H9 (cell line): ENCODE measurements around the gene THEM4. TPM values are rescaled to one million over a fixed set of nuclear protein-coding genes. Genes with fewer than 3 reads are reported as not detected.

Source experiments
- DNase-seq: peaks from one replicate; pipeline ENCODE4 v3.0.0-alpha.2; 2017
- H2AFZ ChIP-seq: one replicate; pipeline ENCODE4 v1.6.1; 2013; ENCODE audit warnings: mild to moderate bottlenecking, low read length, control low read depth, moderate library complexity
- H2AK5ac ChIP-seq: 2 replicates; pipeline ENCODE4 v1.6.1; 2013; ENCODE audit warnings: low read length, control low read depth, mixed read lengths; ENCODE audit not compliant: insufficient read length
- H2BK120ac ChIP-seq: one replicate; pipeline ENCODE4 v1.6.1; 2013; ENCODE audit warnings: low read depth, mild to moderate bottlenecking, low read length, control low read depth, inconsistent platforms; ENCODE audit not compliant: poor library complexity, severe bottlenecking
- H2BK12ac ChIP-seq: 2 replicates; pipeline ENCODE4 v1.6.1; 2013; ENCODE audit warnings: low read length, control low read depth, mixed read lengths, low read depth; ENCODE audit not compliant: insufficient read length
- H2BK15ac ChIP-seq: 2 replicates; pipeline ENCODE4 v1.6.1; 2013; ENCODE audit warnings: low read depth, low read length, control low read depth
- H2BK20ac ChIP-seq: one replicate; pipeline ENCODE4 v1.6.1; 2013; ENCODE audit warnings: low read depth, mild to moderate bottlenecking, low read length, control low read depth, inconsistent platforms; ENCODE audit not compliant: poor library complexity, severe bottlenecking
- H2BK5ac ChIP-seq: 2 replicates; pipeline ENCODE4 v1.6.1; 2013; ENCODE audit warnings: low read length, control low read depth, mixed read lengths; ENCODE audit not compliant: insufficient read length
- H3K14ac ChIP-seq: 2 replicates; pipeline ENCODE4 v1.6.1; 2013; ENCODE audit warnings: low read length, control low read depth; ENCODE audit not compliant: insufficient read depth
- H3K18ac ChIP-seq: 2 replicates; pipeline ENCODE4 v1.6.1; 2013; ENCODE audit warnings: low read depth, mild to moderate bottlenecking, mixed read lengths, low read length, control low read depth; ENCODE audit not compliant: insufficient read length
- H3K23ac ChIP-seq: 2 replicates; pipeline ENCODE4 v1.6.1; 2013; ENCODE audit warnings: low read length, control low read depth, mixed read lengths, low read depth; ENCODE audit not compliant: insufficient read length
- H3K23me2 ChIP-seq: 2 replicates; pipeline ENCODE4 v1.6.1; 2013; ENCODE audit warnings: low read depth, mild to moderate bottlenecking, mixed read lengths, low read length, control low read depth; ENCODE audit not compliant: insufficient read length, poor library complexity, severe bottlenecking
- H3K27ac ChIP-seq: 2 replicates; pipeline ENCODE4 v1.5.1; 2013; ENCODE audit warnings: low read length, control low read depth, mixed read lengths, low read depth; ENCODE audit not compliant: insufficient read length
- H3K27me3 ChIP-seq: 2 replicates; pipeline ENCODE4 v1.6.1; 2013; ENCODE audit warnings: low read length, control low read depth, inconsistent platforms; ENCODE audit not compliant: insufficient read depth
- H3K4ac ChIP-seq: 2 replicates; pipeline ENCODE4 v1.6.1; 2013; ENCODE audit warnings: low read depth, mild to moderate bottlenecking, control low read depth, inconsistent platforms, low read length, moderate library complexity
- H3K4me1 ChIP-seq: 2 replicates; pipeline ENCODE4 v1.6.1; 2013; ENCODE audit warnings: low read length, control low read depth, inconsistent platforms; ENCODE audit not compliant: insufficient read depth
- H3K4me2 ChIP-seq: 2 replicates; pipeline ENCODE4 v1.6.1; 2013; ENCODE audit warnings: low read length, control low read depth, mixed read lengths; ENCODE audit not compliant: insufficient read length, insufficient read depth
- H3K56ac ChIP-seq: 2 replicates; pipeline ENCODE4 v1.6.1; 2013; ENCODE audit warnings: low read depth, mild to moderate bottlenecking, mixed read lengths, low read length, control low read depth; ENCODE audit not compliant: insufficient read length
- H3K79me1 ChIP-seq: 2 replicates; pipeline ENCODE4 v1.6.1; 2013; ENCODE audit warnings: low read depth, mild to moderate bottlenecking, moderate library complexity, low read length, control low read depth, inconsistent platforms; ENCODE audit not compliant: insufficient read depth, poor library complexity, severe bottlenecking
- H3K79me2 ChIP-seq: 2 replicates; pipeline ENCODE4 v1.6.1; 2013; ENCODE audit warnings: low read length, control low read depth, inconsistent platforms; ENCODE audit not compliant: insufficient read depth
- H3K9ac ChIP-seq: 2 replicates; pipeline ENCODE4 v1.6.1; 2013; ENCODE audit warnings: low read length, control low read depth, mixed read lengths; ENCODE audit not compliant: insufficient read length; ENCODE audit errors: extremely low read depth
- H3K9me3 ChIP-seq: one replicate; pipeline ENCODE4 v1.6.1; 2013; ENCODE audit warnings: low read depth, low read length, inconsistent platforms; ENCODE audit not compliant: control insufficient read depth
- H3T11ph ChIP-seq: one replicate; pipeline ENCODE4 v1.6.1; 2013; ENCODE audit warnings: mild to moderate bottlenecking, low read length, control low read depth, inconsistent platforms
- H4K20me1 ChIP-seq: one replicate; pipeline ENCODE4 v1.6.1; 2013; ENCODE audit not compliant: control insufficient read depth, insufficient read length, insufficient read depth
- H4K5ac ChIP-seq: 2 replicates; pipeline ENCODE4 v1.6.1; 2013; ENCODE audit warnings: low read depth, mild to moderate bottlenecking, mixed read lengths, low read length, control low read depth; ENCODE audit not compliant: insufficient read length
- H4K8ac ChIP-seq: replicated peaks from 2 replicates; pipeline ENCODE4 v1.6.1; 2013; ENCODE audit warnings: low read length, control low read depth, mixed read lengths, low read depth; ENCODE audit not compliant: insufficient read length
- H4K91ac ChIP-seq: 2 replicates; pipeline ENCODE4 v1.6.1; 2013; ENCODE audit warnings: low read depth, mild to moderate bottlenecking, moderate library complexity, mixed read lengths, low read length, control low read depth; ENCODE audit not compliant: insufficient read length
- H3K27ac Mint-ChIP-seq, 3 experiments: 2 replicates in 2 of 3; 3 replicates in 1 of 3; pipeline ENCODE4 v1.8.0; 2020 to 2021; ENCODE audit warnings: mixed read lengths in 3 of 3, mild to moderate bottlenecking in 1 of 3, moderate library complexity in 1 of 3
- H3K27me3 Mint-ChIP-seq: 2 replicates; pipeline ENCODE4 v1.8.0; 2021; ENCODE audit warnings: low read depth, mild to moderate bottlenecking, moderate library complexity, mixed read lengths
- H3K36me3 Mint-ChIP-seq, 3 experiments: 2 replicates in 2 of 3; 3 replicates in 1 of 3; pipeline ENCODE4 v1.8.0; 2020 to 2021; ENCODE audit warnings: low read depth in 3 of 3, mixed read lengths in 3 of 3; ENCODE audit not compliant: insufficient read depth in 1 of 3
- H3K4me1 Mint-ChIP-seq, 2 experiments: 2 replicates each; pipeline ENCODE4 v1.8.0; 2020; ENCODE audit warnings: mixed read lengths in 2 of 2
- H3K4me3 Mint-ChIP-seq, 2 experiments: 2 replicates in 1 of 2; 3 replicates in 1 of 2; pipeline ENCODE4 v1.8.0; 2020 to 2021; ENCODE audit warnings: mild to moderate bottlenecking in 2 of 2, mixed read lengths in 2 of 2, moderate library complexity in 1 of 2
- H3K9me3 Mint-ChIP-seq, 2 experiments: 2 replicates in 1 of 2; 3 replicates in 1 of 2; pipeline ENCODE4 v1.8.0; 2020; ENCODE audit warnings: mild to moderate bottlenecking in 2 of 2, mixed read lengths in 2 of 2, moderate library complexity in 1 of 2
- WGBS: extraction: QIAGEN DNeasy Blood & Tissue Kit; methylation state at CpG from one replicate; pipeline ENCODE4 v1.1.7; 2013; ENCODE audit warnings: missing lambda C conversion rate, low lambda C conversion rate, mixed read lengths; ENCODE audit not compliant: insufficient read length; ENCODE audit errors: extremely low coverage; 5-methylcytosine and 5-hydroxymethylcytosine counted together
- total RNA-seq: library from RNA; stranded (reverse); gene quantifications from 2 replicates; pipeline ENCODE4 v1.2.1, GENCODE V29; 2021
- TF ChIP-seq, protein P1 (sequence below): fragments of 200-600 bp; sonication (generic); conservative IDR thresholded peaks from 3 replicates; pipeline ENCODE4 v1.8.0; 2021; ENCODE audit warnings: antibody characterized with exemption, mild to moderate bottlenecking

THEM4 gene
- total RNA-seq, 1 experiment from 2014 or later: 10.5 TPM

DNA sequence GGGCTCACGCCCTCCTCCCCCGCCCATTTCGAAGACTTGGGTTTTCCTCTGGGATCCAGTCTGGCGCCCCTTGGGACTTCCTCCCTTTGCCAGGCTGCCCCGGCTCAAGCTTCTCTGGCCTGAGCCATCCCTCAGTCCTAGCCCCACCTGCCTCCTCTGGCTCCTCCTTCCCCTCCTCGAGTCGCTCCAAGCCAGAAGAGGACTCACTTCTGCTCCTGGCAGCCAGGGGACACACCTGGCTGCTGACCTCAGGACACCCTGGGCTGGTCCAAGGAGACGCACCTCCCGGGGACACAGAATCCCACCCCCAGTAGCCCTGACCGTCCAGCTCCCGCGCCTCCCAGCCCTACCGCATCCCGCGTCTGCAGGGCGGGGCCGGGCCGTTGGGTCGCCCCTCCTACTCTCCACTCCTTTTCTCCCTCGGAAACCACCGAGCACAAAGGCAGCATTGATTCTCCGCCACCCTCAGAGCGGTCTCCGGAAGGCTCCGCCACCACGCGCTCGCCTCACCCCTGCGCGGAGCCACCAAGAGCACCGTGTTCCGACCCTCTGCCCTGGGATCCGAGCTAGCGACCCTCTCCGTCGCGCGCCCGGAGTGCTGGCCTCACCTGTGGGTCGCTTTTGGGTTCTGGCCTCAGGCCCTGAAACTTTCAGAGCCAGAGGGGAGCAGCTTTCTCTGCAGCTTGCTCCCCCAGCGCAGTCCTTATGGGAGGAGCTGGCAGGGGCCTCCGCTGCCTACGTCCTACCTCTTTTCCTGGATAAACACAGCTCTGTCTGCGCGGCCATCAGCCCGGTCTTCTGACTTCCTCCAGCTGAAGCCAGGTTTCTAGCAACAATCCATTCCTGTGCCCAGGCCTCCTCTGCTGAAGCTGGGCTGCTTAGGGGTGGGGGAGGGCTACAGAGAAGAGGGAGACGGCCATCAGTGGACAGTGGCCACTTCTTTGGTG, 69.6 kb downstream of the THEM4 start, which contains the start of gene C2CD4D:
C2CD4D (minus strand) TSS at position 364 of the 947 bp plus-strand sequence. CDS start 831 bp downstream, outside the sequence.
- no peaks in the 10 kb centered on the region for H3K79me2 ChIP-seq
- no peak within 1 kb of the TSS for H2BK12ac ChIP-seq
- WGBS: no CpG with 5 or more reads among the region's 47 CpGs
- no peak within 1 kb of the TSS for H2BK120ac ChIP-seq
- TF ChIP-seq, protein P1, sequence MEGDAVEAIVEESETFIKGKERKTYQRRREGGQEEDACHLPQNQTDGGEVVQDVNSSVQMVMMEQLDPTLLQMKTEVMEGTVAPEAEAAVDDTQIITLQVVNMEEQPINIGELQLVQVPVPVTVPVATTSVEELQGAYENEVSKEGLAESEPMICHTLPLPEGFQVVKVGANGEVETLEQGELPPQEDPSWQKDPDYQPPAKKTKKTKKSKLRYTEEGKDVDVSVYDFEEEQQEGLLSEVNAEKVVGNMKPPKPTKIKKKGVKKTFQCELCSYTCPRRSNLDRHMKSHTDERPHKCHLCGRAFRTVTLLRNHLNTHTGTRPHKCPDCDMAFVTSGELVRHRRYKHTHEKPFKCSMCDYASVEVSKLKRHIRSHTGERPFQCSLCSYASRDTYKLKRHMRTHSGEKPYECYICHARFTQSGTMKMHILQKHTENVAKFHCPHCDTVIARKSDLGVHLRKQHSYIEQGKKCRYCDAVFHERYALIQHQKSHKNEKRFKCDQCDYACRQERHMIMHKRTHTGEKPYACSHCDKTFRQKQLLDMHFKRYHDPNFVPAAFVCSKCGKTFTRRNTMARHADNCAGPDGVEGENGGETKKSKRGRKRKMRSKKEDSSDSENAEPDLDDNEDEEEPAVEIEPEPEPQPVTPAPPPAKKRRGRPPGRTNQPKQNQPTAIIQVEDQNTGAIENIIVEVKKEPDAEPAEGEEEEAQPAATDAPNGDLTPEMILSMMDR: no peak; the same call in 2 of the 3 replicates
- no peak within 1 kb of the TSS for H2AK5ac ChIP-seq
- H3K14ac ChIP-seq: peak within 1 kb of the TSS; percentile 94
- no peak within 1 kb of the TSS for H3T11ph ChIP-seq
- Mint-ChIP-seq H3K4me3 (peak within 1 kb of the TSS; percentile 76 to 86), H3K36me3 (peaks cover 0 to 6% (median 0%) of the 10 kb centered on the region in 3 experiments; a peak in 2 of 7 replicates), H3K27ac (peak within 1 kb of the TSS; percentile 87 to 99 (median 90)), H3K9me3 (no peaks in the 10 kb centered on the region; a peak in 1 of 5 replicates), H3K27me3 (peaks cover 38% of the 10 kb centered on the region), H3K4me1 (peaks cover 29% of the 10 kb centered on the region in 2 experiments)
- no peak within 1 kb of the TSS for H2BK15ac ChIP-seq
- no peak within 1 kb of the TSS for H2AFZ ChIP-seq
- H4K20me1 ChIP-seq: no peaks in the 10 kb centered on the region
- H3K56ac ChIP-seq: no peak within 1 kb of the TSS
- no peaks in the 10 kb centered on the region for H3K9me3 ChIP-seq
- H3K79me1 ChIP-seq: no peaks in the 10 kb centered on the region
- peak within 1 kb of the TSS; percentile 94 for H3K18ac ChIP-seq
- no peak within 1 kb of the TSS for H3K27ac ChIP-seq
- DNase-seq: peak; percentile 92
- no peak within 1 kb of the TSS for H3K4ac ChIP-seq
- no peak within 1 kb of the TSS for H2BK20ac ChIP-seq
- peak within 1 kb of the TSS; percentile 59 for H3K9ac ChIP-seq
- H4K5ac ChIP-seq: no peak within 1 kb of the TSS
- peaks cover 2% of the 10 kb centered on the region; the same call in 1 of the 2 replicates for H3K4me1 ChIP-seq
- H3K23me2 ChIP-seq: peaks cover 30% of the 10 kb centered on the region
- H2BK5ac ChIP-seq: no peak within 1 kb of the TSS
- peaks cover 9% of the 10 kb centered on the region; the same call in 1 of the 2 replicates for H3K27me3 ChIP-seq
- no peak within 1 kb of the TSS for H3K23ac ChIP-seq
- H4K8ac ChIP-seq: no peak within 1 kb of the TSS
- peak within 1 kb of the TSS; percentile 43 for H3K4me2 ChIP-seq
- H4K91ac ChIP-seq: no peak within 1 kb of the TSS
